H9 (cell line): ENCODE data around the gene BMP2K. TPM values are rescaled to one million over a fixed set of nuclear protein-coding genes. Genes with fewer than 3 reads are reported as not detected.

ENCODE experiments used
- DNase-seq: peaks from one replicate; pipeline ENCODE4 v3.0.0-alpha.2; 2017
- H2AFZ ChIP-seq: one replicate; pipeline ENCODE4 v1.6.1; 2013; ENCODE audit warnings: mild to moderate bottlenecking, low read length, control low read depth, moderate library complexity
- H2AK5ac ChIP-seq: 2 replicates; pipeline ENCODE4 v1.6.1; 2013; ENCODE audit warnings: low read length, control low read depth, mixed read lengths; ENCODE audit not compliant: insufficient read length
- H2BK120ac ChIP-seq: one replicate; pipeline ENCODE4 v1.6.1; 2013; ENCODE audit warnings: low read depth, mild to moderate bottlenecking, low read length, control low read depth, inconsistent platforms; ENCODE audit not compliant: poor library complexity, severe bottlenecking
- H2BK12ac ChIP-seq: 2 replicates; pipeline ENCODE4 v1.6.1; 2013; ENCODE audit warnings: low read length, control low read depth, mixed read lengths, low read depth; ENCODE audit not compliant: insufficient read length
- H2BK15ac ChIP-seq: 2 replicates; pipeline ENCODE4 v1.6.1; 2013; ENCODE audit warnings: low read depth, low read length, control low read depth
- H2BK20ac ChIP-seq: one replicate; pipeline ENCODE4 v1.6.1; 2013; ENCODE audit warnings: low read depth, mild to moderate bottlenecking, low read length, control low read depth, inconsistent platforms; ENCODE audit not compliant: poor library complexity, severe bottlenecking
- H2BK5ac ChIP-seq: 2 replicates; pipeline ENCODE4 v1.6.1; 2013; ENCODE audit warnings: low read length, control low read depth, mixed read lengths; ENCODE audit not compliant: insufficient read length
- H3K14ac ChIP-seq: 2 replicates; pipeline ENCODE4 v1.6.1; 2013; ENCODE audit warnings: low read length, control low read depth; ENCODE audit not compliant: insufficient read depth
- H3K18ac ChIP-seq: 2 replicates; pipeline ENCODE4 v1.6.1; 2013; ENCODE audit warnings: low read depth, mild to moderate bottlenecking, mixed read lengths, low read length, control low read depth; ENCODE audit not compliant: insufficient read length
- H3K23ac ChIP-seq: 2 replicates; pipeline ENCODE4 v1.6.1; 2013; ENCODE audit warnings: low read length, control low read depth, mixed read lengths, low read depth; ENCODE audit not compliant: insufficient read length
- H3K23me2 ChIP-seq: 2 replicates; pipeline ENCODE4 v1.6.1; 2013; ENCODE audit warnings: low read depth, mild to moderate bottlenecking, mixed read lengths, low read length, control low read depth; ENCODE audit not compliant: insufficient read length, poor library complexity, severe bottlenecking
- H3K27ac ChIP-seq: 2 replicates; pipeline ENCODE4 v1.5.1; 2013; ENCODE audit warnings: low read length, control low read depth, mixed read lengths, low read depth; ENCODE audit not compliant: insufficient read length
- H3K27me3 ChIP-seq: 2 replicates; pipeline ENCODE4 v1.6.1; 2013; ENCODE audit warnings: low read length, control low read depth, inconsistent platforms; ENCODE audit not compliant: insufficient read depth
- H3K4ac ChIP-seq: 2 replicates; pipeline ENCODE4 v1.6.1; 2013; ENCODE audit warnings: low read depth, mild to moderate bottlenecking, control low read depth, inconsistent platforms, low read length, moderate library complexity
- H3K4me1 ChIP-seq: 2 replicates; pipeline ENCODE4 v1.6.1; 2013; ENCODE audit warnings: low read length, control low read depth, inconsistent platforms; ENCODE audit not compliant: insufficient read depth
- H3K4me2 ChIP-seq: 2 replicates; pipeline ENCODE4 v1.6.1; 2013; ENCODE audit warnings: low read length, control low read depth, mixed read lengths; ENCODE audit not compliant: insufficient read length, insufficient read depth
- H3K56ac ChIP-seq: 2 replicates; pipeline ENCODE4 v1.6.1; 2013; ENCODE audit warnings: low read depth, mild to moderate bottlenecking, mixed read lengths, low read length, control low read depth; ENCODE audit not compliant: insufficient read length
- H3K79me1 ChIP-seq: 2 replicates; pipeline ENCODE4 v1.6.1; 2013; ENCODE audit warnings: low read depth, mild to moderate bottlenecking, moderate library complexity, low read length, control low read depth, inconsistent platforms; ENCODE audit not compliant: insufficient read depth, poor library complexity, severe bottlenecking
- H3K79me2 ChIP-seq: 2 replicates; pipeline ENCODE4 v1.6.1; 2013; ENCODE audit warnings: low read length, control low read depth, inconsistent platforms; ENCODE audit not compliant: insufficient read depth
- H3K9ac ChIP-seq: 2 replicates; pipeline ENCODE4 v1.6.1; 2013; ENCODE audit warnings: low read length, control low read depth, mixed read lengths; ENCODE audit not compliant: insufficient read length; ENCODE audit errors: extremely low read depth
- H3K9me3 ChIP-seq: one replicate; pipeline ENCODE4 v1.6.1; 2013; ENCODE audit warnings: low read depth, low read length, inconsistent platforms; ENCODE audit not compliant: control insufficient read depth
- H3T11ph ChIP-seq: one replicate; pipeline ENCODE4 v1.6.1; 2013; ENCODE audit warnings: mild to moderate bottlenecking, low read length, control low read depth, inconsistent platforms
- H4K20me1 ChIP-seq: one replicate; pipeline ENCODE4 v1.6.1; 2013; ENCODE audit not compliant: control insufficient read depth, insufficient read length, insufficient read depth
- H4K5ac ChIP-seq: 2 replicates; pipeline ENCODE4 v1.6.1; 2013; ENCODE audit warnings: low read depth, mild to moderate bottlenecking, mixed read lengths, low read length, control low read depth; ENCODE audit not compliant: insufficient read length
- H4K8ac ChIP-seq: replicated peaks from 2 replicates; pipeline ENCODE4 v1.6.1; 2013; ENCODE audit warnings: low read length, control low read depth, mixed read lengths, low read depth; ENCODE audit not compliant: insufficient read length
- H4K91ac ChIP-seq: 2 replicates; pipeline ENCODE4 v1.6.1; 2013; ENCODE audit warnings: low read depth, mild to moderate bottlenecking, moderate library complexity, mixed read lengths, low read length, control low read depth; ENCODE audit not compliant: insufficient read length
- H3K27ac Mint-ChIP-seq, 3 experiments: 2 replicates in 2 of 3; 3 replicates in 1 of 3; pipeline ENCODE4 v1.8.0; 2020 to 2021; ENCODE audit warnings: mixed read lengths in 3 of 3, mild to moderate bottlenecking in 1 of 3, moderate library complexity in 1 of 3
- H3K27me3 Mint-ChIP-seq: 2 replicates; pipeline ENCODE4 v1.8.0; 2021; ENCODE audit warnings: low read depth, mild to moderate bottlenecking, moderate library complexity, mixed read lengths
- H3K36me3 Mint-ChIP-seq, 3 experiments: 2 replicates in 2 of 3; 3 replicates in 1 of 3; pipeline ENCODE4 v1.8.0; 2020 to 2021; ENCODE audit warnings: low read depth in 3 of 3, mixed read lengths in 3 of 3; ENCODE audit not compliant: insufficient read depth in 1 of 3
- H3K4me1 Mint-ChIP-seq, 2 experiments: 2 replicates each; pipeline ENCODE4 v1.8.0; 2020; ENCODE audit warnings: mixed read lengths in 2 of 2
- H3K4me3 Mint-ChIP-seq, 2 experiments: 2 replicates in 1 of 2; 3 replicates in 1 of 2; pipeline ENCODE4 v1.8.0; 2020 to 2021; ENCODE audit warnings: mild to moderate bottlenecking in 2 of 2, mixed read lengths in 2 of 2, moderate library complexity in 1 of 2
- H3K9me3 Mint-ChIP-seq, 2 experiments: 2 replicates in 1 of 2; 3 replicates in 1 of 2; pipeline ENCODE4 v1.8.0; 2020; ENCODE audit warnings: mild to moderate bottlenecking in 2 of 2, mixed read lengths in 2 of 2, moderate library complexity in 1 of 2
- CTCF ChIP-seq: fragments of 200-600 bp; sonication (generic); conservative IDR thresholded peaks from 3 replicates; pipeline ENCODE4 v1.8.0; 2021; ENCODE audit warnings: antibody characterized with exemption, mild to moderate bottlenecking
- WGBS: extraction: QIAGEN DNeasy Blood & Tissue Kit; methylation state at CpG from one replicate; pipeline ENCODE4 v1.1.7; 2013; ENCODE audit warnings: missing lambda C conversion rate, low lambda C conversion rate, mixed read lengths; ENCODE audit not compliant: insufficient read length; ENCODE audit errors: extremely low coverage; 5-methylcytosine and 5-hydroxymethylcytosine counted together
- total RNA-seq: library from RNA; stranded (reverse); gene quantifications from 2 replicates; pipeline ENCODE4 v1.2.1, GENCODE V29; 2021

Gene BMP2K
- total RNA-seq, 1 experiment from 2014 or later, result 26.4 TPM

GRCh38 chr4:78753091-78753490 is 23.1 kb upstream of the BMP2K start:
- no peak overlapping the region for H3K14ac ChIP-seq
- H3K9me3 Mint-ChIP-seq, result no peaks in the 10 kb centered on the region

More at GRCh38 chr4:78753091-78753490, 23.1 kb upstream of the BMP2K start:
- no peaks in the 10 kb centered on the region for H3K27me3 ChIP-seq
- no peaks in the 10 kb centered on the region for H4K20me1 ChIP-seq
- no peak for DNase-seq
- H4K91ac ChIP-seq, result no peak overlapping the region
- no peak overlapping the region for H2BK12ac ChIP-seq
- no peak overlapping the region for H2BK20ac ChIP-seq
- no peaks in the 10 kb centered on the region for H3K9me3 ChIP-seq
- no peak overlapping the region for H3K4ac ChIP-seq
- no peak overlapping the region for H3K56ac ChIP-seq
- no peak overlapping the region for H2BK120ac ChIP-seq
- H3K23me2 ChIP-seq, result no peaks in the 10 kb centered on the region
- no peak overlapping the region for H4K8ac ChIP-seq
- H2BK15ac ChIP-seq, result no peak overlapping the region
- no peak for TF ChIP-seq CTCF
- H3K4me1 ChIP-seq, result no peaks in the 10 kb centered on the region
- Mint-ChIP-seq H3K27me3 (no peaks in the 10 kb centered on the region; the same call in 1 of the 2 replicates), H3K36me3 (no peaks in the 10 kb centered on the region), H3K27ac (no peak overlapping the region), H3K4me3 (no peak overlapping the region), H3K4me1 (no peaks in the 10 kb centered on the region)
- WGBS, result no CpG with 5 or more reads among the region's 2 CpGs
- no peak overlapping the region for H3K4me2 ChIP-seq
- H3K18ac ChIP-seq, result no peak overlapping the region
- H3K79me2 ChIP-seq, result no peaks in the 10 kb centered on the region
- no peak overlapping the region for H3K23ac ChIP-seq
- H3K27ac ChIP-seq, result no peak overlapping the region
- H2AFZ ChIP-seq, result no peak overlapping the region
- H2BK5ac ChIP-seq, result no peak overlapping the region
- H4K5ac ChIP-seq, result no peak overlapping the region
- no peak overlapping the region for H2AK5ac ChIP-seq
- no peak overlapping the region for H3K9ac ChIP-seq
- no peak overlapping the region for H3T11ph ChIP-seq
- no peaks in the 10 kb centered on the region for H3K79me1 ChIP-seq
